Mesendoderm (in vitro differentiated cells): ENCODE data around the gene PDK3. TPM values are rescaled to one million over a fixed set of nuclear protein-coding genes. Genes with fewer than 3 reads are reported as not detected.

Experiments
- DNase-seq: peaks from one replicate; pipeline ENCODE4 v3.0.0; 2013
- H2AK5ac ChIP-seq: 2 replicates; pipeline ENCODE4 v1.6.1; 2013; ENCODE audit warnings: low read length, inconsistent platforms
- H2BK120ac ChIP-seq: 2 replicates; pipeline ENCODE4 v1.6.1; 2013; ENCODE audit warnings: low read depth, mild to moderate bottlenecking, low read length, moderate library complexity, mixed read lengths
- H2BK15ac ChIP-seq: replicated peaks from 2 replicates; pipeline ENCODE4 v1.6.1; 2013; ENCODE audit warnings: low read depth, mild to moderate bottlenecking, moderate library complexity
- H2BK5ac ChIP-seq: 2 replicates; pipeline ENCODE4 v1.6.1; 2013; ENCODE audit warnings: low read length, inconsistent platforms
- H3K18ac ChIP-seq: 2 replicates; pipeline ENCODE4 v1.6.1; 2013; ENCODE audit warnings: mild to moderate bottlenecking, low read length, mixed read lengths
- H3K23ac ChIP-seq: one replicate; pipeline ENCODE4 v1.6.1; 2013; ENCODE audit warnings: low read length
- H3K27ac ChIP-seq: 2 replicates; pipeline ENCODE4 v1.5.1; 2013; ENCODE audit warnings: low read depth, mild to moderate bottlenecking, inconsistent platforms, low read length, moderate library complexity
- H3K27me3 ChIP-seq: 2 replicates; pipeline ENCODE4 v1.6.1; 2013; ENCODE audit warnings: low read length, control low read depth, mild to moderate bottlenecking, inconsistent platforms; ENCODE audit not compliant: insufficient read depth, poor library complexity
- H3K36me3 ChIP-seq: 2 replicates; pipeline ENCODE4 v1.6.1; 2013; ENCODE audit warnings: low read length, inconsistent platforms; ENCODE audit not compliant: control insufficient read depth, insufficient read depth
- H3K4ac ChIP-seq: one replicate; pipeline ENCODE4 v1.6.1; 2013; ENCODE audit warnings: low read depth, mild to moderate bottlenecking, low read length, moderate library complexity
- H3K4me1 ChIP-seq: 2 replicates; pipeline ENCODE4 v1.6.1; 2013; ENCODE audit warnings: low read depth, low read length, inconsistent platforms; ENCODE audit not compliant: control insufficient read depth
- H3K4me2 ChIP-seq: 2 replicates; pipeline ENCODE4 v1.6.1; 2013; ENCODE audit warnings: low read length
- H3K4me3 ChIP-seq: 2 replicates; pipeline ENCODE4 v1.5.1; 2013; ENCODE audit warnings: mild to moderate bottlenecking, low read length
- H3K56ac ChIP-seq: one replicate; pipeline ENCODE4 v1.6.1; 2013; ENCODE audit warnings: low read length
- H3K79me1 ChIP-seq: 2 replicates; pipeline ENCODE4 v1.6.1; 2013; ENCODE audit warnings: low read length, inconsistent platforms
- H3K79me2 ChIP-seq: 2 replicates; pipeline ENCODE4 v1.6.1; 2013; ENCODE audit warnings: mild to moderate bottlenecking, low read length; ENCODE audit not compliant: control insufficient read depth, insufficient read depth
- H3K9ac ChIP-seq: 2 replicates; pipeline ENCODE4 v1.6.1; 2013; ENCODE audit warnings: low read length, inconsistent platforms
- H4K5ac ChIP-seq: one replicate; pipeline ENCODE4 v1.6.1; 2013; ENCODE audit warnings: low read length
- H4K8ac ChIP-seq: one replicate; pipeline ENCODE4 v1.6.1; 2013; ENCODE audit warnings: low read depth, mild to moderate bottlenecking, control low read depth, low read length, moderate library complexity
- WGBS: extraction: QIAGEN DNeasy Blood & Tissue Kit; methylation state at CpG from one replicate; pipeline ENCODE4 v1.1.7; 2013; ENCODE audit warnings: low lambda C conversion rate, missing lambda C conversion rate; ENCODE audit not compliant: insufficient coverage; ENCODE audit errors: extremely low coverage; 5-methylcytosine and 5-hydroxymethylcytosine counted together
- polyA plus RNA-seq, 2 experiments: library from polyadenylated mRNA; stranded (reverse); fragments of 200-250 nt; gene quantifications; one replicate each; pipeline ENCODE4 v1.2.3, GENCODE V29; 2013

The PDK3 gene
- polyA plus RNA-seq (2013, experiment 1 of 2) = 6.9 TPM
- 7.3 TPM for polyA plus RNA-seq (2013, experiment 2 of 2)

DNA sequence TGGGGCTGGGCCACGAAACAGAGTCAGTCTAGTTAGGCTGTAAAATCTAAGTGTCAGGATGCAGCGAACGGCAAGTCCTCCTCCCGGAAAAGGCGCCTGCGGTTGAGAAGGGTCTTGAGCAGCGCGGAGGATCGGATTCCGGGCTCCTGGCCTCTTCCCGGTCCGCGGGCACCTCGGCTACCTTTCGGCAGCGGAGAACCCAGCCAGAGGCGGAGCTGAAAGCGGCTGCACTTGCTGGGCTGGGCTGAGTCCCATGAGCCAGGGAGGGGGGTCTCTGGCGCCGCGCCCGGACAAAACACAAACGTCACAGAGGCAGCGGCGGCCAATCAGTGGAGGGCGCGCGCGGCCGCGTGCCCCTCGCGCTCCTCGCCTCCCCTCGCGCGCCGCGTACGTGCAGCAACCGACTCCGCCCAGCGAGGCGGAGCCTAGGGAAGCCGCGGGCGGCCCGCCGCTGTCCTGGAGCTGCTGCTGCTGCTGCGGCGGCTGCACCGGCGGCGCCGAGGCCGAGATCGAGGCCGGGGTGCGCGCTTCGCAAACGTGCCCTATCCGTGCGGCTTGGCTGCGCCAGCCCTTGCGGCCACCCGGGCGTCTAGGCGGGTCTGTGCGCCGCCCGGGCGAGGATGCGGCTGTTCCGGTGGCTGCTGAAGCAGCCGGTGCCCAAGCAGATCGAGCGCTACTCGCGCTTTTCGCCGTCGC, at the start of gene PDK3:
Gene PDK3, plus strand, starts transcription at position 451 of the 696 bp plus-strand sequence. Its CDS starts 170 bp downstream, at position 621.
- Histone ChIP-seq H2BK120ac (peak within 1 kb of the TSS; percentile 62), H3K18ac (peak within 1 kb of the TSS; percentile 80), H2BK15ac (no peak within 1 kb of the TSS), H4K5ac (no peak within 1 kb of the TSS), H3K79me2 (no peaks in the 10 kb centered on the region), H3K27ac (no peak within 1 kb of the TSS), H2AK5ac (no peak within 1 kb of the TSS), H3K23ac (no peak within 1 kb of the TSS), H2BK5ac (no peak within 1 kb of the TSS), H3K4me1 (no peaks in the 10 kb centered on the region), H3K56ac (peak within 1 kb of the TSS; percentile 88), H3K4ac (peak within 1 kb of the TSS; percentile 31), H3K4me2 (peak within 1 kb of the TSS; percentile 50), H3K4me3 (peak within 1 kb of the TSS; percentile 46), H4K8ac (no peak within 1 kb of the TSS), H3K36me3 (no peaks in the 10 kb centered on the region), H3K9ac (peak within 1 kb of the TSS; percentile 72), H3K27me3 (no peaks in the 10 kb centered on the region), H3K79me1 (no peaks in the 10 kb centered on the region)
- DNase-seq = peak; percentile 92
- WGBS = no CpG with 5 or more reads among the region's 83 CpGs

DNA sequence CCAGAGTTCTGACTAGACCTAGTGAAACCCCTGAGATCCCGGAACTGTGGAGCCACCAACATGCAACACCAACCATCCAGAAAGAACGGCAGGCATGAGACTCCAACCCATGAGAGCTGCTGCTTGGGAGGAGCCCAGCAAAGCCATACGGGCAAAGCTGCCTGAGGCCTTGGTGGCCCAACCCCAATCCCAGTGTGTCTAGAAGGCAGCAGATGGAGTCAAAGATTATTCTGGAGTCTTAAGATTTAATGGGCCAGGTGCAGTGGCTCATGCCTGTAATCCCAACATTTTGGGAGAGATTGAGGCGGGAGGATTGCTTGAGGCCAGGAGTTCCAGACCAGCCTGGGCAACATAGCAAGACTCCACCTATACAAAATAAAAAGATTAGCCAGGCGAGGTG, 49.2 kb upstream of the PDK3 start:
- Histone ChIP-seq H3K79me1 (no peaks in the 10 kb centered on the region), H3K79me2 (no peaks in the 10 kb centered on the region), H3K18ac (no peak overlapping the region), H3K27me3 (no peaks in the 10 kb centered on the region), H2AK5ac (no peak overlapping the region), H3K23ac (no peak overlapping the region), H2BK15ac (no peak overlapping the region), H3K9ac (no peak overlapping the region), H3K4me1 (no peaks in the 10 kb centered on the region), H2BK120ac (no peak overlapping the region), H3K36me3 (no peaks in the 10 kb centered on the region), H3K56ac (no peak overlapping the region), H3K4me3 (no peak overlapping the region), H3K27ac (no peak overlapping the region), H4K5ac (no peak overlapping the region), H2BK5ac (no peak overlapping the region), H3K4me2 (no peak overlapping the region), H3K4ac (no peak overlapping the region), H4K8ac (no peak overlapping the region)
- DNase-seq = no peak
- WGBS = no CpG with 5 or more reads among the region's 5 CpGs

GRCh38 chrX:24423960-24424359, 41.1 kb upstream of the PDK3 start:
- no peaks in the 10 kb centered on the region for H3K79me2 ChIP-seq
- no peak overlapping the region for H3K27ac ChIP-seq
- H3K4me2 ChIP-seq = no peak overlapping the region
- H2BK5ac ChIP-seq = no peak overlapping the region
- no peaks in the 10 kb centered on the region for H3K36me3 ChIP-seq
- H3K18ac ChIP-seq = no peak overlapping the region
- no peak overlapping the region for H4K5ac ChIP-seq
- H3K4ac ChIP-seq = no peak overlapping the region
- no peaks in the 10 kb centered on the region for H3K27me3 ChIP-seq
- no peak overlapping the region for H2BK120ac ChIP-seq
- H3K23ac ChIP-seq = no peak overlapping the region
- DNase-seq = no peak
- no peak overlapping the region for H3K56ac ChIP-seq
- no peaks in the 10 kb centered on the region for H3K4me1 ChIP-seq
- no peak overlapping the region for H3K9ac ChIP-seq
- H4K8ac ChIP-seq = no peak overlapping the region
- H2AK5ac ChIP-seq = no peak overlapping the region
- H2BK15ac ChIP-seq = no peak overlapping the region
- no CpG with 5 or more reads among the region's 2 CpGs for WGBS
- no peak overlapping the region for H3K4me3 ChIP-seq
- no peaks in the 10 kb centered on the region for H3K79me1 ChIP-seq

DNA sequence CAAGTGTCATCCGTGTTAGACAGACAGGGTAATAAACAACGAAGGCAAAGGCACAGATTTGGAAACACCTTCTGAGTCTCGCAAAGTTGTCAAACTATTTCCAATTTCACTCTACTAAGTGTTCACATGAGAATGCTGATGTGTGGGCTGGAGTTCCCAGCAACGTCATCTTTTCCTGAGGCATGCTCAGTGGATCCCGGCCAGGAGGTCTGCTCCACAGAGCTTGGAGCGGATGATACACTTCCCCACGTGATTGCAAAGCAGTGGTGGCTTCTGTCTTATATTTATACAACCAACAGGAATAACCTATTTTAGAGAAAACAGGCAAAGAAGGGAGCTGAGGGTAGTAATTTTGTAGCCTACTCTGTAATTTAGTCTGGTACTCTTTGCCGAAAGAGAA, 40.1 kb upstream of the PDK3 start:
- H3K4me2 ChIP-seq = no peak overlapping the region
- no peak overlapping the region for H3K4ac ChIP-seq
- no peak overlapping the region for H4K8ac ChIP-seq
- H3K4me3 ChIP-seq = no peak overlapping the region
- H3K27me3 ChIP-seq = no peaks in the 10 kb centered on the region
- no peak overlapping the region for H2BK15ac ChIP-seq
- H2AK5ac ChIP-seq = no peak overlapping the region
- no peak overlapping the region for H3K23ac ChIP-seq
- H2BK5ac ChIP-seq = no peak overlapping the region
- DNase-seq = no peak
- no peak overlapping the region for H3K18ac ChIP-seq
- no peak overlapping the region for H2BK120ac ChIP-seq
- H3K4me1 ChIP-seq = no peaks in the 10 kb centered on the region
- H3K27ac ChIP-seq = no peak overlapping the region
- no peak overlapping the region for H4K5ac ChIP-seq
- H3K56ac ChIP-seq = no peak overlapping the region
- no peak overlapping the region for H3K9ac ChIP-seq
- no peaks in the 10 kb centered on the region for H3K79me1 ChIP-seq
- no CpG with 5 or more reads among the region's 8 CpGs for WGBS
- no peaks in the 10 kb centered on the region for H3K36me3 ChIP-seq
- no peaks in the 10 kb centered on the region for H3K79me2 ChIP-seq

GRCh38 chrX:24425806-24426205, 39.3 kb upstream of the PDK3 start:
- Histone ChIP-seq H3K4me2 (no peak overlapping the region), H2BK15ac (no peak overlapping the region), H2BK5ac (no peak overlapping the region), H3K79me2 (no peaks in the 10 kb centered on the region), H4K5ac (no peak overlapping the region), H3K4me1 (no peaks in the 10 kb centered on the region), H2BK120ac (no peak overlapping the region), H3K4ac (no peak overlapping the region), H3K27me3 (no peaks in the 10 kb centered on the region), H3K9ac (no peak overlapping the region), H3K4me3 (no peak overlapping the region), H3K36me3 (no peaks in the 10 kb centered on the region), H3K23ac (no peak overlapping the region), H4K8ac (no peak overlapping the region), H3K56ac (no peak overlapping the region), H2AK5ac (no peak overlapping the region), H3K27ac (no peak overlapping the region), H3K79me1 (no peaks in the 10 kb centered on the region), H3K18ac (no peak overlapping the region)
- no peak for DNase-seq
- WGBS = no CpG with 5 or more reads among the region's 2 CpGs
